Measurements from ENCODE around the gene BIRC5. TPM values are rescaled to one million over a fixed set of nuclear protein-coding genes. Genes with fewer than 3 reads are reported as not detected.

Gene BIRC5
- total and polyA plus RNA-seq, 2 experiments from 2014 or later = 17.7 to 65.2 TPM

DNA sequence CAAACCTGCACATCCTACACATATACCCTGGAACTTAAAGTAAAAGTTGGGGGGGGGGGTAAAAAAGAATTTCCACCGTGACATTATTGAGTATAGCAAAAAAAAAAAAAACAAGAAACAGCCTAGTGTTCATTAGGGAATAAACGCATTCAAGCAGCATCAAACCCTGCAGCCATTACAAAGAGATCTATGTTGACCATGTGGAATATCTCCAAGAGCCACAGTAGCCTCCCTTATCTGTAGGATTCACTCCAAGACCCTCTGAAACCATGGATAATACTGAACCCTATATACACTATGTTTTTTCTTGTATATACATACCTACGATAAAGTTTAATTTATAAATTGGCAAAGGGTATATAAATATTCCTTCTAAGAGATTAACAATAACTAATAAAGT, 5.6 kb upstream of the BIRC5 start:
- Histone ChIP-seq H3K4me1 (ENCODE audit: low read depth) (no peaks in the 10 kb centered on the region), H3K4me3 (no peak overlapping the region), H3K36me3 (no peaks in the 10 kb centered on the region), H3K9me3 (ENCODE audit: low read depth) (no peaks in the 10 kb centered on the region), H3K27me3 (no peaks in the 10 kb centered on the region), H3K27ac (no peak overlapping the region)
- DNase-seq (ENCODE audit: low read depth in 1 of 2, low spot score in 1 of 2) = no peak
- no peak for TF ChIP-seq CTCF (IDR thresholded peaks at IDR 0.05; ENCODE audit: low read depth, low read length)

GRCh38 chr17:78210111-78210510, 3.9 kb upstream of the BIRC5 start:
- no peaks in the 10 kb centered on the region for H3K36me3 ChIP-seq
- H3K9me3 ChIP-seq (ENCODE audit: low read depth) = no peaks in the 10 kb centered on the region
- H3K27me3 ChIP-seq = no peaks in the 10 kb centered on the region
- no peak for TF ChIP-seq CTCF (IDR thresholded peaks at IDR 0.05; ENCODE audit: low read depth, low read length)
- no peaks in the 10 kb centered on the region for H3K4me1 ChIP-seq (ENCODE audit: low read depth)
- H3K4me3 ChIP-seq = no peak overlapping the region
- no peak overlapping the region for H3K27ac ChIP-seq
- no peak for DNase-seq (ENCODE audit: low read depth in 1 of 2, low spot score in 1 of 2)

DNA sequence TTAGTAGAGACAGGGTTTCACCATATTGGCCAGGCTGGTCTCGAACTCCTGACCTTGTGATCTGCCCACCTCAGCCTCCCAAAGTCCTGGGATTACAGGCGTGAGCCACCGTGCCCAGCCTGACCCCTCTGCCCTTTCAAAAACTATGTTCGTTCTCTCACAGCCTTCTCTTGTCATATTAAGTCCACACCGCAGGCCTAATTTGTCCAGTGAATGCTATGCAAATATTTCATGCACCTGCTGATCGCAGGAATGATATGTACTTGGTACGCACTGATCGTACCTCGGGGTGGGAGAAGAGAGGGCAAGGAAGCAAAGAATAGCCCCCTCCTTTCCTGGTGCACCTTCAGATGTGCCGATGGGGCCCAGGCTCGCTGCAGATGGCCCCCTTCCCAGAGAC, 3.0 kb upstream of the BIRC5 start:
- no peak overlapping the region for H3K4me3 ChIP-seq
- no peak for DNase-seq (ENCODE audit: low read depth in 1 of 2, low spot score in 1 of 2)
- TF ChIP-seq CTCF (IDR thresholded peaks at IDR 0.05; ENCODE audit: low read depth, low read length) = no peak

GRCh38 chr17:78214706-78215061, 631 bp downstream of the BIRC5 start:
- Histone ChIP-seq H3K36me3 (no peaks in the 10 kb centered on the region), H3K4me3 (peak overlapping the region; percentile 62), H3K4me1 (ENCODE audit: low read depth) (peaks cover 5% of the 10 kb centered on the region), H3K9me3 (ENCODE audit: low read depth) (no peaks in the 10 kb centered on the region), H3K27me3 (no peaks in the 10 kb centered on the region), H3K27ac (peak overlapping the region; percentile 61)
- TF ChIP-seq CTCF (IDR thresholded peaks at IDR 0.05; ENCODE audit: low read depth, low read length) = no peak
- DNase-seq (ENCODE audit: low read depth in 1 of 2, low spot score in 1 of 2) = no peak

More for the DNA sequence above, 3.0 kb upstream of the BIRC5 start:
- H3K27me3 ChIP-seq = no peaks in the 10 kb centered on the region
- H3K4me1 ChIP-seq (ENCODE audit: low read depth) = no peaks in the 10 kb centered on the region
- no peaks in the 10 kb centered on the region for H3K9me3 ChIP-seq (ENCODE audit: low read depth)
- no peaks in the 10 kb centered on the region for H3K36me3 ChIP-seq
- H3K27ac ChIP-seq = no peak overlapping the region

GRCh38 chr17:78219396-78220150, 5.5 kb downstream of the BIRC5 start:
- H3K4me1 ChIP-seq (ENCODE audit: low read depth) = peaks cover 5% of the 10 kb centered on the region
- H3K27ac ChIP-seq = peak overlapping the region; percentile 54
- no peak overlapping the region for H3K4me3 ChIP-seq
- no peaks in the 10 kb centered on the region for H3K9me3 ChIP-seq (ENCODE audit: low read depth)
- DNase-seq (ENCODE audit: low read depth in 1 of 2, low spot score in 1 of 2) = peak in 1 of 2 donors; percentile 61
- H3K36me3 ChIP-seq = no peaks in the 10 kb centered on the region
- no peak for TF ChIP-seq CTCF (IDR thresholded peaks at IDR 0.05; ENCODE audit: low read depth, low read length)
- no peaks in the 10 kb centered on the region for H3K27me3 ChIP-seq
